ENCODE measurements around the gene SLC10A7. TPM values are rescaled to one million over a fixed set of nuclear protein-coding genes. Genes with fewer than 3 reads are reported as not detected.

SLC10A7 gene
- total RNA-seq, 4 donors from 2014 or later, result 5.6 to 12.8 (median 6.8) TPM

DNA sequence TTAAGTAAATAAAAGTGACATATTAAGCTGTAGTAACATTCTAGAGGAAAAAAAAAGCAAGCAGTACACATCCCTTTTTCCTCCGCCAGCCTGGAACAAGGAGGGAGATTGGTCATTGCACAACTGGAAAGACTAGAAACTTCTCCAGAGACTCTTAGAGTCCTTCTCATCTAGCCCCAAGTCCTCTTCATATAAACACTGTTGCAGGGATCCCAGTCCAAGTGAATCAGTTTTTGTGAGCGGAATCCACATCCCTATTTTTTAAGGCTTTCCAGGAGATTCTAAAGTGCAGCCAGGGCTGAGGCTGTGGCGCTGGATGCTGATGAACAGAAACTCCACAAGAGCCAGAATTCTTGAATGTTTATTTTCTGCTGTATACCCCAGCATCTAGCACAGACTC, 283.6 kb downstream of the SLC10A7 start:
- H3K9me3 ChIP-seq, result no peaks in the 10 kb centered on the region
- TF ChIP-seq POLR2A (IDR thresholded peaks at IDR 0.05), result no peak
- 61% methylated on average over 2 to 3 of the region's 3 CpGs for WGBS, 2 donors (ENCODE audit: low coverage in 1 of 2)
- H3K4me1 ChIP-seq, result peaks cover 0 to 26% (median 7%) of the 10 kb centered on the region in 3 donors
- no peaks in the 10 kb centered on the region for H3K36me3 ChIP-seq
- peak; percentile 26 for ATAC-seq
- H3K27ac ChIP-seq, result no peak overlapping the region
- no peaks in the 10 kb centered on the region for H3K27me3 ChIP-seq
- H3K4me3 ChIP-seq, result no peak overlapping the region

DNA sequence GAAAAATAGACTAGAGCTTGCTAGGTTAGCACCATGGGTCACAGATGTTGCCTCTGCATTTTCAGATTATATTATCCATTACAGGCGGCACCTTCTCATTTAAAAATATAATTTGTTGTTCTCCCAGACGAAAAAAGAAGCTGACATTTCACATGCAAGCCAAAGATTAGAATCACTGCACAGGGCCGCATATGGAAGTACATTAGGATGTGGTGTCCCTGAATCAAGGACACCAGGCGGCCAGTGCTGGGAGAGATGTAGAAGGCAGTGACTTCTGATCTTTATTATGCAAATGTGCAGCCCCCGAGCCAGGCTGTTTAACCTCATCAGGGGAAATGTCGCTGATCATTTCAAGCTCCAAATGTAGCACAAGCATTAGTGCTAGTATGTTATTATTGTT, 284.6 kb downstream of the SLC10A7 start:
- no peak for ATAC-seq
- Histone ChIP-seq H3K36me3 (no peaks in the 10 kb centered on the region), H3K27ac (no peak overlapping the region), H3K9me3 (peaks cover 0 to 7% (median 0%) of the 10 kb centered on the region in 3 donors), H3K4me3 (no peak overlapping the region), H3K4me1 (peaks cover 0 to 16% (median 6%) of the 10 kb centered on the region in 3 donors), H3K27me3 (no peaks in the 10 kb centered on the region)
- WGBS, 2 donors (ENCODE audit: low coverage in 1 of 2), result 78 to 94% methylated on average over 6 of the region's 6 CpGs
- no peak for TF ChIP-seq POLR2A (IDR thresholded peaks at IDR 0.05)

DNA sequence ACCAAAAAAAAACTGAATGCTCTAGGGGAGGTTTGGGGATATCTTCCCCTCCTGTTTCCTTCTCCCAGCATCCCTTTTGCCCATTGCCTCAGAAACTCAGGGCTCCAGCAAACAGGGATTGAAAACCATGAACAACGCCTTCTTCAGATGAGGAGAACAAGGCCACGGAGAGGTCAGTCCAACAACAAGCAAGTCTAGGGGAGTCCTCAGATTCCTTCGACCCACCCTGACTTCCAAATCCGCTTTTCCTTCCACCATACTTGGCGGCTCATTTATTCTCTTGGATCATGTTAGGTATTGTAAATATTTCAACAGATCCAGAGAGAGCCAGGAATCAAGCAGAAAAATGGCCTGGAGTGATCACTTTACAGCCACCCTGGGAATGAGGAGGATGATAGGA, 285.5 kb downstream of the SLC10A7 start:
- H3K4me1 ChIP-seq, result peaks cover 0 to 7% (median 4%) of the 10 kb centered on the region in 3 donors

GRCh38 chr4:146235654-146236177, 286.0 kb downstream of the SLC10A7 start:
- H3K27me3 ChIP-seq, result no peaks in the 10 kb centered on the region
- TF ChIP-seq, protein P1, sequence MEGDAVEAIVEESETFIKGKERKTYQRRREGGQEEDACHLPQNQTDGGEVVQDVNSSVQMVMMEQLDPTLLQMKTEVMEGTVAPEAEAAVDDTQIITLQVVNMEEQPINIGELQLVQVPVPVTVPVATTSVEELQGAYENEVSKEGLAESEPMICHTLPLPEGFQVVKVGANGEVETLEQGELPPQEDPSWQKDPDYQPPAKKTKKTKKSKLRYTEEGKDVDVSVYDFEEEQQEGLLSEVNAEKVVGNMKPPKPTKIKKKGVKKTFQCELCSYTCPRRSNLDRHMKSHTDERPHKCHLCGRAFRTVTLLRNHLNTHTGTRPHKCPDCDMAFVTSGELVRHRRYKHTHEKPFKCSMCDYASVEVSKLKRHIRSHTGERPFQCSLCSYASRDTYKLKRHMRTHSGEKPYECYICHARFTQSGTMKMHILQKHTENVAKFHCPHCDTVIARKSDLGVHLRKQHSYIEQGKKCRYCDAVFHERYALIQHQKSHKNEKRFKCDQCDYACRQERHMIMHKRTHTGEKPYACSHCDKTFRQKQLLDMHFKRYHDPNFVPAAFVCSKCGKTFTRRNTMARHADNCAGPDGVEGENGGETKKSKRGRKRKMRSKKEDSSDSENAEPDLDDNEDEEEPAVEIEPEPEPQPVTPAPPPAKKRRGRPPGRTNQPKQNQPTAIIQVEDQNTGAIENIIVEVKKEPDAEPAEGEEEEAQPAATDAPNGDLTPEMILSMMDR (IDR thresholded peaks at IDR 0.05), result no peak
- no peak for TF ChIP-seq POLR2AphosphoS5 (IDR thresholded peaks at IDR 0.05)
- no peak for TF ChIP-seq POLR2A (IDR thresholded peaks at IDR 0.05)
- no peak for TF ChIP-seq EP300 (IDR thresholded peaks at IDR 0.05)
- WGBS, 2 donors (ENCODE audit: low coverage in 1 of 2), result 92% methylated on average over 4 of the region's 8 CpGs; no CpG with 5 or more reads in 1 of the 2 donors

More for the DNA sequence above, 285.5 kb downstream of the SLC10A7 start:
- no peak for TF ChIP-seq EP300 (IDR thresholded peaks at IDR 0.05)
- no peak for TF ChIP-seq POLR2AphosphoS5 (IDR thresholded peaks at IDR 0.05)
- TF ChIP-seq, protein P1 (IDR thresholded peaks at IDR 0.05), result no peak
- no peak for TF ChIP-seq POLR2A (IDR thresholded peaks at IDR 0.05)
- peak overlapping the region in 2 of 4 donors; percentile 12 to 43 for H3K27ac ChIP-seq
- H3K9me3 ChIP-seq, result peaks cover 0 to 12% (median 0%) of the 10 kb centered on the region in 3 donors
- no peak overlapping the region for H3K4me3 ChIP-seq
- no peak for ATAC-seq
- H3K36me3 ChIP-seq, result no peaks in the 10 kb centered on the region
- H3K27me3 ChIP-seq, result no peaks in the 10 kb centered on the region
- 44 to 80% methylated on average over 1 to 5 of the region's 5 CpGs for WGBS, 2 donors (ENCODE audit: low coverage in 1 of 2)

DNA sequence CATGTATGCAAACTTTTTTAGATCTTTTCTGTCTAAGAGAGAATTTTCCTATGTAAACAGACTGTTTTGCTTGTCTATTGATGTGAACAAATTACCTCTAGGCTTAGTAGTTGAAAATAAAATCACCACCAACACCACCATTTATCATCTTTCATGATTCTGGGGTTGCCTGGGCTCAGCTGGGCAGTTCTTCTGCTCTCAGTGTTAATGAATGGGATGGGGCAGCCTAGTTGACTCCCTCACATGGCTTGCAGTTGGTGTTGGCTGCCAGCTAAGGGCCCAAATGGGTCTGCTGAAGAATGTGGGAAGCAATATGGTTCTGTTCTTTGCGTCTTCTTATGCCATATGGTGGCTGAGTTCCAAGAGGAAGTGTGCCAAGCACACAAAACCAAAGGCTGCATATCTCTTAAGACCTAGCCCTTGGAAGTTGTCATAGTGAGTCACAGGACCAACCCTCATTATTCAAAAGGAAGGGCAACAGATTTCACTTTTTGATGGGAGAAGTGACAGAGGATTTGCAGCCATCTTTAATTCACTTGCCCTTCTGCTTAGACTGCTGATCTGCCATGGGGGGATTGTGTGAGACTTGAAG, 289.5 kb downstream of the SLC10A7 start:
- Histone ChIP-seq H3K4me1 (no peaks in the 10 kb centered on the region), H3K27me3 (no peaks in the 10 kb centered on the region), H3K27ac (no peak overlapping the region), H3K36me3 (no peaks in the 10 kb centered on the region), H3K9me3 (peaks cover 0 to 12% (median 0%) of the 10 kb centered on the region in 3 donors), H3K4me3 (no peak overlapping the region)
- ATAC-seq, result no peak
- no peak for TF ChIP-seq EP300 (IDR thresholded peaks at IDR 0.05)
- TF ChIP-seq POLR2A (IDR thresholded peaks at IDR 0.05), result no peak
- TF ChIP-seq, protein P1 (IDR thresholded peaks at IDR 0.05), result no peak
- no peak for TF ChIP-seq POLR2AphosphoS5 (IDR thresholded peaks at IDR 0.05)
- 100% methylated on average over 1 of the region's 1 CpG; no CpG with 5 or more reads in 1 of the 2 donors for WGBS, 2 donors (ENCODE audit: low coverage in 1 of 2)

More at GRCh38 chr4:146235654-146236177, 286.0 kb downstream of the SLC10A7 start:
- ATAC-seq, result peak; percentile 13
- Histone ChIP-seq H3K4me1 (peaks cover 0 to 2% (median 0%) of the 10 kb centered on the region in 3 donors), H3K9me3 (peaks cover 0 to 12% (median 0%) of the 10 kb centered on the region in 3 donors), H3K4me3 (no peak overlapping the region), H3K36me3 (no peaks in the 10 kb centered on the region), H3K27ac (peak overlapping the region in 3 of 4 donors; percentile 12 to 43 (median 24))

DNA sequence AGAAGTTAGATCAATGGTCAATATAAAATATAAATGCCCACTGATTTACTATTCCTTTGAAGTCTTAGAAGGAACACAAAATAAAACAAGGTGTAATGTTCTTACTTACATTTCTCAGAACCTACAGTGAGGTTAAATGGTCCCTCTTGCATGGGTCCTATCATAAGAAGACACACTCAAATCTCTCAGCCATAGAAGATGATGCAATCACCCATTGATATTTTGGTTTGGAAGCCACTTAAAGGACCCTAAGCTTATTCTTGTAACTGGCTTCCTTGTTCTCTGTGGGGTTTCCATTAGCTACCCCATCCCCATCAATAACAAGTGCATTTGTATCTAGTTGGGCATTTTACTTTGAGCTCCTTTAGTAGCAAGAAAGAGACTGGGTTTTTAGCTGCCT, 292.3 kb downstream of the SLC10A7 start:
- no peak for TF ChIP-seq POLR2AphosphoS5 (IDR thresholded peaks at IDR 0.05)
- no peak for TF ChIP-seq POLR2A (IDR thresholded peaks at IDR 0.05)
- TF ChIP-seq EP300 (IDR thresholded peaks at IDR 0.05), result no peak
- TF ChIP-seq, protein P1 (IDR thresholded peaks at IDR 0.05), result no peak
- H3K9me3 ChIP-seq, result peaks cover 0 to 12% (median 0%) of the 10 kb centered on the region in 3 donors
- no peaks in the 10 kb centered on the region for H3K36me3 ChIP-seq
- no peak for ATAC-seq
- no peak overlapping the region for H3K4me3 ChIP-seq
- no peak overlapping the region for H3K27ac ChIP-seq
- no peaks in the 10 kb centered on the region for H3K4me1 ChIP-seq
- H3K27me3 ChIP-seq, result no peaks in the 10 kb centered on the region
